ENCODE measurements around the gene P4HA1.

P4HA1 gene

DNA sequence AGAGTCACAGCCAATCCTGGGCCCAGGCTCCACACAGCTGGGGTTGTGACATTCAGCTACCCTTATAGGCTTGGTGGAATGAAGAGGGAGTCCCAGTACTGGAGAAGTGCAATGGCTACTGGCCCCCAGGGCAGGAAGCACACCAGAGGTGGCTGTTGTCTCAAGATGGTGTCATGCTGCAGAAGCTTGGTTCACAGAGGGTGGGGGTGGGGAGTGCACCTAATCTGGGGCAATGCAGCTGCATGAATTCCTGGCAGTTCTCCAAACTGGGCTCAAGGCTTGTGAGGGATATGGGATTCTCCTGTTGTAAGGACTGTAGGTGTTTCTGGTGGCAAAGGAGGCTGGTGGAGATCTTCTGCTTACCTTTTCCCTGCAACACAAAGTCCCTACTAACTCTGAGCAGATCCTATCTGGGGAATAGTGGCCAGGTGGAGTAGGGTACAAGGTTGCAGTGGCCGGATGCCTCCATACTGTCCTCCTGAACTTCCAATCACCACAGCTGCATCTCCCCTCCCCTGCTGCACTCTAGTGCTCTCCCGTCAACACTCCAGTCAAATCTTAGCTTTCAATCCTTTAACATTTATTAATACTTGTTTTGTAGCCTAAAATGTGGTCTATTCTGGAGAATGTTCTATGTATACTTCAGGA lies 114.7 kb downstream of the P4HA1 start:
- Histone ChIP-seq H4K20me1 (no peaks in the 10 kb centered on the region), H3K36me3 (no peaks in the 10 kb centered on the region), H3K4me3 (no peak overlapping the region), H3K9me3 (peaks cover 49% of the 10 kb centered on the region), H3K9ac (no peak overlapping the region), H3K27ac (no peak overlapping the region), H3K27me3 (no peaks in the 10 kb centered on the region), H3K4me1 (no peaks in the 10 kb centered on the region), H3K4me2 (no peak overlapping the region)
- TF ChIP-seq Cebpa-rat (IDR thresholded peaks at IDR 0.05): no peak

DNA sequence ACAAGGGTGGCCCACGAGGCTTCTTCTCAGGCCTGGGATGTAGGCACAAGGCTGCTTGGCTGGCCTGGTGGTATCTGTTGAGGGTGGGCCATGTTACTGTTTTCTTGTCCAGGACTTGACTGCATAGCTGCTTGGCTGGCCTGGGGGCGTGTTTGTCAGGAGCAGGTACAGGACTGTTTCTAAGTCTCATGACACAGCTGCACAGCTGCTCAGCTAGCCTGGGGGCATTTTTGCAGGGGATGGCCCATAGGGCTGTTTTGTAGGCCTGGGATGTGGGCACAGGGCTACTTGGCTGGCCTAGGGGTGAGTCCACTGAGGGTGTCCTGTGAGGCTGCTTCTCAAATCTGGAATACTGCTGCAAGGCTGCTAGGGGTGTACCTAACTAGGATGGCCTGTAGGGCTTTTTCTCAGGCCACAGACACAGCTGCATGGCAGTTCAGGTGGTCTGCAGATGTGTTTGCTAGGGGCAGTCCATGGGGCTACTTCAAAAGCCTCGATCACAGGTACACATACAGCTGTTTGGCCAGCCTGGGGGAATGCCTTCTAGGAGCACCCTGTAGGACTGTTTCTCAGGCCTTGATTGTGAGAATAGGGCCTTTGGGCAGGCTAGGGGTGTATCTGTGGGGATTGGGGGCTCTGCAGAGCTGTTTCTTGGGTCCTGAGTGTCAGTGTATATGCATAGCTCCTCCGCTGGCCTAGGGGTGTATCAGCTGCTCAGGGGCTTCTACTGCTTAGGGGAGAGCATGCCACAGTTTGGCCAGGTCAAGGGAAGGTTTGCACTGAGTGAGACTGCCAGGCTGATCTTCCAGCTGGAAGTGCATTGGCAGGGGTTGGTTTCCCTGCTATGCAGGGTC lies 115.4 kb downstream of the P4HA1 start:
- TF ChIP-seq Cebpa-rat (IDR thresholded peaks at IDR 0.05): no peak
- no peaks in the 10 kb centered on the region for H4K20me1 ChIP-seq
- no peak overlapping the region for H3K27ac ChIP-seq

GRCh38 chr10:72980348-72980747 lies 116.3 kb downstream of the P4HA1 start:
- Histone ChIP-seq H3K4me1 (no peaks in the 10 kb centered on the region), H3K27ac (no peak overlapping the region), H3K36me3 (no peaks in the 10 kb centered on the region), H3K4me3 (no peak overlapping the region), H4K20me1 (no peaks in the 10 kb centered on the region), H3K27me3 (no peaks in the 10 kb centered on the region), H3K4me2 (no peak overlapping the region), H3K9me3 (peaks cover 65% of the 10 kb centered on the region), H3K9ac (no peak overlapping the region)
- TF ChIP-seq Cebpa-rat (IDR thresholded peaks at IDR 0.05): no peak

More for the DNA sequence above, 115.4 kb downstream of the P4HA1 start:
- Histone ChIP-seq H3K4me2 (no peak overlapping the region), H3K9me3 (peaks cover 56% of the 10 kb centered on the region), H3K36me3 (no peaks in the 10 kb centered on the region), H3K4me3 (no peak overlapping the region), H3K9ac (no peak overlapping the region), H3K4me1 (no peaks in the 10 kb centered on the region), H3K27me3 (no peaks in the 10 kb centered on the region)

DNA sequence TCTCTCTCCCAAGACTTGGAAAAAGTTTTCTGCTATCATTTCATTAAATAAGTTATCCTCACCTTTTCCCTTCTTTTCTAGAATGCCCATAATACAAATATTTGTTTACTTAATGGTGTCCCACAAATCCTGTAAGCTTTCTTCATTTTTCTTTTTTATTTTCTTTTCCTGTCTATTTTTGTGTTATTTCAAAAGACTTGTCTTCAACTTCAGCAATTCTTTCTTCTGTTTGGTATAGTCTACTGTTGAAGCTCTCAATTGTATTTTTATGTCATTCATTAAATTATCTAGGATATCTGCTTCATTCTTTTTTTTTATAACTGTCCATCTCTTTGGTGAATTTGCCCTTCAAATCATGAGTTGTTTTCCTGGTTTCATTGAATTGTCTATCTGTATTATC lies 117.0 kb downstream of the P4HA1 start:
- Histone ChIP-seq H3K27ac (no peak overlapping the region), H3K9me3 (peaks cover 72% of the 10 kb centered on the region), H3K4me3 (no peak overlapping the region), H4K20me1 (no peaks in the 10 kb centered on the region), H3K4me2 (no peak overlapping the region), H3K27me3 (no peaks in the 10 kb centered on the region), H3K36me3 (no peaks in the 10 kb centered on the region), H3K4me1 (no peaks in the 10 kb centered on the region), H3K9ac (no peak overlapping the region)
- no peak for TF ChIP-seq Cebpa-rat (IDR thresholded peaks at IDR 0.05)

DNA sequence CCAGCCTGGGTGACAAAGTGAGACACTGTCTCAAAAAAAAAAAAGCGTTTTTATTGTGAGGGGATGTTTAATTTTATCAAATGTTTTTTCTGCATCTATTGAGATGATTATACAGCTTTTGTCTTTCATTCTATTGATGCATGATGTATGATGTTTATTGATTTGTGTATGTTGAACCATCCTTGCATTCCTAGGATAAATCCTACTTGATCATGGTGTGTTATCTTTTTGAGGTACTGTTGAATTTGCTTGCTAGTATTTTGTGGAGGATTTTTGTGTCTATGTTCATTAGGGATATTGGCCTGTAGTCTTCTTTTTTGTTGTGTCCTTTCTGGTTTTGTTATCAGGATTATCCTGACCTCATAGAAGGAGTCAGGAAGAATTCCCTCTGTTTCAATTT lies 119.8 kb downstream of the P4HA1 start:
- no peaks in the 10 kb centered on the region for H3K27me3 ChIP-seq
- TF ChIP-seq Cebpa-rat (IDR thresholded peaks at IDR 0.05): no peak
- H3K36me3 ChIP-seq: no peaks in the 10 kb centered on the region
- H4K20me1 ChIP-seq: no peaks in the 10 kb centered on the region
- no peak overlapping the region for H3K4me3 ChIP-seq
- no peak overlapping the region for H3K27ac ChIP-seq
- H3K9ac ChIP-seq: no peak overlapping the region
- H3K9me3 ChIP-seq: peaks cover 72% of the 10 kb centered on the region
- H3K4me1 ChIP-seq: no peaks in the 10 kb centered on the region
- no peak overlapping the region for H3K4me2 ChIP-seq

Data from BLaER1 (cell line).